PFSK-1 (cell line): ENCODE data around the gene CD4.
A peak's percentile ranks its signal among the peaks of the same experiment; 100 is the strongest.

Source experiments
- FOXP2 ChIP-seq: optimal IDR thresholded peaks from 2 replicates; pipeline ENCODE3; 2011; ENCODE audit warnings: borderline replicate concordance, control low read depth, inconsistent platforms; ENCODE audit not compliant: insufficient read depth; ENCODE audit errors: extremely low read length, extremely low read depth
- POLR2AphosphoS5 ChIP-seq: IDR thresholded peaks from 2 replicates; pipeline ENCODE4 v1.6.1; 2012; ENCODE audit warnings: low read depth, mild to moderate bottlenecking, control low read depth, low read length, moderate library complexity
- SIN3A ChIP-seq: IDR thresholded peaks from 2 replicates; pipeline ENCODE4 v1.6.1; 2012; ENCODE audit warnings: mild to moderate bottlenecking, low read length, moderate library complexity, borderline replicate concordance; ENCODE audit not compliant: insufficient read depth
- TAF1 ChIP-seq: IDR thresholded peaks from 2 replicates; pipeline ENCODE4 v1.6.1; 2012; ENCODE audit warnings: low read length, control low read depth, borderline replicate concordance; ENCODE audit not compliant: insufficient read depth
- TF ChIP-seq, protein P1 (sequence below), 2 experiments: IDR thresholded peaks; 2 replicates each; pipeline versions ENCODE4 v1.6.1 to v1.8.0; 2011 to 2012; ENCODE audit warnings: low read depth in 2 of 2, low read length in 2 of 2, control low read depth in 1 of 2, inconsistent platforms in 1 of 2, mild to moderate bottlenecking in 1 of 2, moderate library complexity in 1 of 2; ENCODE audit not compliant: insufficient read depth in 1 of 2

The CD4 gene

GRCh38 chr12:6827437-6827911, 38.1 kb downstream of the CD4 start:
- TF ChIP-seq TAF1 (peak; percentile 92), FOXP2 (no peak), POLR2AphosphoS5 (peak; percentile 93), SIN3A (no peak)
- TF ChIP-seq, protein P1, sequence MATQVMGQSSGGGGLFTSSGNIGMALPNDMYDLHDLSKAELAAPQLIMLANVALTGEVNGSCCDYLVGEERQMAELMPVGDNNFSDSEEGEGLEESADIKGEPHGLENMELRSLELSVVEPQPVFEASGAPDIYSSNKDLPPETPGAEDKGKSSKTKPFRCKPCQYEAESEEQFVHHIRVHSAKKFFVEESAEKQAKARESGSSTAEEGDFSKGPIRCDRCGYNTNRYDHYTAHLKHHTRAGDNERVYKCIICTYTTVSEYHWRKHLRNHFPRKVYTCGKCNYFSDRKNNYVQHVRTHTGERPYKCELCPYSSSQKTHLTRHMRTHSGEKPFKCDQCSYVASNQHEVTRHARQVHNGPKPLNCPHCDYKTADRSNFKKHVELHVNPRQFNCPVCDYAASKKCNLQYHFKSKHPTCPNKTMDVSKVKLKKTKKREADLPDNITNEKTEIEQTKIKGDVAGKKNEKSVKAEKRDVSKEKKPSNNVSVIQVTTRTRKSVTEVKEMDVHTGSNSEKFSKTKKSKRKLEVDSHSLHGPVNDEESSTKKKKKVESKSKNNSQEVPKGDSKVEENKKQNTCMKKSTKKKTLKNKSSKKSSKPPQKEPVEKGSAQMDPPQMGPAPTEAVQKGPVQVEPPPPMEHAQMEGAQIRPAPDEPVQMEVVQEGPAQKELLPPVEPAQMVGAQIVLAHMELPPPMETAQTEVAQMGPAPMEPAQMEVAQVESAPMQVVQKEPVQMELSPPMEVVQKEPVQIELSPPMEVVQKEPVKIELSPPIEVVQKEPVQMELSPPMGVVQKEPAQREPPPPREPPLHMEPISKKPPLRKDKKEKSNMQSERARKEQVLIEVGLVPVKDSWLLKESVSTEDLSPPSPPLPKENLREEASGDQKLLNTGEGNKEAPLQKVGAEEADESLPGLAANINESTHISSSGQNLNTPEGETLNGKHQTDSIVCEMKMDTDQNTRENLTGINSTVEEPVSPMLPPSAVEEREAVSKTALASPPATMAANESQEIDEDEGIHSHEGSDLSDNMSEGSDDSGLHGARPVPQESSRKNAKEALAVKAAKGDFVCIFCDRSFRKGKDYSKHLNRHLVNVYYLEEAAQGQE (IDR thresholded peaks at IDR 0.05; ENCODE audit: insufficient read depth in 1 of 2, low read depth in 2 of 2, low read length in 2 of 2), result peak; percentile 41 to 59; a peak in 1 of 4 replicates

GRCh38 chr12:6827982-6828780, 38.9 kb downstream of the CD4 start, which contains the start of gene P3H3:
P3H3 (plus strand) TSS chr12:6828407; CDS start chr12:6828441, 34 bp downstream.
- TF ChIP-seq POLR2AphosphoS5 (peak; percentile 58; the same call in 1 of the 2 replicates), SIN3A (no peak), FOXP2 (no peak), TAF1 (no peak)
- TF ChIP-seq, protein P1 (IDR thresholded peaks at IDR 0.05; ENCODE audit: insufficient read depth in 1 of 2, low read depth in 2 of 2, low read length in 2 of 2), result no peak

- no peak for TF ChIP-seq SIN3A
- TF ChIP-seq, protein P1 (IDR thresholded peaks at IDR 0.05; ENCODE audit: insufficient read depth in 1 of 2, low read depth in 2 of 2, low read length in 2 of 2), result no peak
- no peak for TF ChIP-seq FOXP2
- TF ChIP-seq POLR2AphosphoS5, result peak; percentile 64; the same call in 1 of the 2 replicates
- no peak for TF ChIP-seq TAF1
Measured at GRCh38 chr12:6828781-6829535, 39.6 kb downstream of the CD4 start.

GRCh38 chr12:6829536-6830220, 40.4 kb downstream of the CD4 start:
- TF ChIP-seq POLR2AphosphoS5 (peak; percentile 48; the same call in 1 of the 2 replicates), TAF1 (no peak), FOXP2 (no peak), SIN3A (no peak)
